HG02938 (cell line): ENCODE data around the gene TP53INP2.
"Not testable (repeated sequence)": the region's sequence is repeated elsewhere in the genome, so short reads cannot be mapped to it uniquely, and the experiment has no call there.

Experiments
- ATAC-seq: cut with Tn5 transposase; IDR thresholded peaks from one replicate; pipeline ENCODE4 v1.9.1; 2021; ENCODE audit warnings: mild to moderate bottlenecking, moderate library complexity; ENCODE audit not compliant: unreplicated experiment

TP53INP2 gene

GRCh38 chr20:34705397-34706301 lies 1.5 kb downstream of the TP53INP2 start:
- ATAC-seq = no peak

- no peak for ATAC-seq
Observed at GRCh38 chr20:34706302-34706875, 2.2 kb downstream of the TP53INP2 start.

GRCh38 chr20:34706912-34707784 lies 3.0 kb downstream of the TP53INP2 start:
- no peak for ATAC-seq

- ATAC-seq = peak; percentile 8
Observed at GRCh38 chr20:34708621-34709043, 4.5 kb downstream of the TP53INP2 start.

- ATAC-seq = peak; percentile 39
Observed at GRCh38 chr20:34709044-34709830, 5.1 kb downstream of the TP53INP2 start.

- ATAC-seq = peak; percentile 10
Observed at GRCh38 chr20:34709831-34710567, 5.9 kb downstream of the TP53INP2 start.

- no peak for ATAC-seq
Observed at GRCh38 chr20:34710568-34710839, 6.4 kb downstream of the TP53INP2 start.

- no peak for ATAC-seq
Observed at GRCh38 chr20:34710861-34711574, 6.9 kb downstream of the TP53INP2 start.

GRCh38 chr20:34711813-34712430 lies 7.8 kb downstream of the TP53INP2 start:
- no peak for ATAC-seq

GRCh38 chr20:34712525-34713192 lies 8.5 kb downstream of the TP53INP2 start:
- no peak for ATAC-seq

GRCh38 chr20:34713194-34713943 lies 9.2 kb downstream of the TP53INP2 start:
- no peak for ATAC-seq

- not testable (repeated sequence) for ATAC-seq
Observed at GRCh38 chr20:34713944-34714515, 9.9 kb downstream of the TP53INP2 start.

GRCh38 chr20:34715384-34715783 lies 11.2 kb downstream of the TP53INP2 start:
- no peak for ATAC-seq

GRCh38 chr20:34716921-34717229 lies 12.7 kb downstream of the TP53INP2 start:
- no peak for ATAC-seq

- ATAC-seq = no peak
Observed at GRCh38 chr20:34717230-34718095, 13.3 kb downstream of the TP53INP2 start.

GRCh38 chr20:34719242-34720017 lies 15.3 kb downstream of the TP53INP2 start:
- ATAC-seq = peak; percentile 84
